OCI-LY7 (cell line): ENCODE data around the gene IRAK3. TPM values are rescaled to one million over a fixed set of nuclear protein-coding genes. Genes with fewer than 3 reads are reported as not detected.

Experiments used
- BruUV-seq: library from RNA; stranded (reverse); fragments of 400-500 nt; replicated peaks from 2 replicates; lab custom pipeline; 2021; lab: Mats Ljungman, UMichigan
- CTCF ChIA-PET: fragments of 300-600 bp; sonication (Branson Sonifier 250); formaldehyde crosslinking; loops from one replicate; lab custom pipeline; 2022; ENCODE audit warnings: antibody characterized with exemption; ENCODE audit not compliant: unreplicated experiment; lab: Charles Lee
- POLR2A ChIA-PET: fragments of 300-600 bp; sonication (Branson Sonifier 250); formaldehyde crosslinking; loops from one replicate; lab custom pipeline; 2022; ENCODE audit warnings: antibody characterized with exemption; lab: Charles Lee
- DNase-seq: peaks from one replicate; pipeline ENCODE4 v3.0.0-alpha.2; 2015; ENCODE audit warnings: low spot score
- H2AFZ ChIP-seq: fragments of 200-600 bp; sonication (generic), shearing (Covaris generic); 2 replicates; pipeline ENCODE4 v1.6.1; 2014; ENCODE audit warnings: mild to moderate bottlenecking, antibody characterized with exemption, low read length, moderate library complexity
- H3K27ac ChIP-seq: fragments of 200-600 bp; sonication (generic); 2 replicates; pipeline ENCODE4 v1.5.1; 2014; ENCODE audit warnings: mixed run types, low read depth, mild to moderate bottlenecking, moderate library complexity, low read length, inconsistent platforms; ENCODE audit not compliant: poor library complexity, severe bottlenecking
- H3K36me3 ChIP-seq: fragments of 200-600 bp; sonication (generic); 2 replicates; pipeline ENCODE4 v1.6.1; 2014; ENCODE audit warnings: mild to moderate bottlenecking, antibody characterized with exemption, low read length, moderate library complexity, mixed read lengths; ENCODE audit not compliant: insufficient read depth
- H3K4me1 ChIP-seq: fragments of 200-600 bp; sonication (generic); 2 replicates; pipeline ENCODE4 v1.5.1; 2014; ENCODE audit warnings: mild to moderate bottlenecking, low read length; ENCODE audit not compliant: insufficient read depth, poor library complexity, severe bottlenecking
- H3K4me2 ChIP-seq: fragments of 200-600 bp; sonication (generic); 2 replicates; pipeline ENCODE4 v1.6.1; 2014; ENCODE audit warnings: mild to moderate bottlenecking, low read length
- H3K4me3 ChIP-seq: fragments of 200-600 bp; sonication (generic); 2 replicates; pipeline ENCODE4 v1.5.1; 2014; ENCODE audit warnings: mild to moderate bottlenecking, low read depth, low read length; ENCODE audit not compliant: poor library complexity, severe bottlenecking
- H3K79me2 ChIP-seq: fragments of 200-600 bp; sonication (generic); 2 replicates; pipeline ENCODE4 v1.6.1; 2016; ENCODE audit warnings: low read depth, mild to moderate bottlenecking, low read length, moderate library complexity, mixed read lengths; ENCODE audit not compliant: insufficient read depth
- H3K9me2 ChIP-seq: fragments of 200-600 bp; sonication (generic); 2 replicates; pipeline ENCODE4 v1.6.1; 2016; ENCODE audit warnings: mild to moderate bottlenecking, low read length, mixed read lengths; ENCODE audit not compliant: insufficient read depth
- H3K9me3 ChIP-seq: fragments of 200-600 bp; sonication (generic); 2 replicates; pipeline ENCODE4 v1.6.1; 2014; ENCODE audit warnings: mild to moderate bottlenecking, mixed run types, low read length, mixed read lengths
- H4K20me1 ChIP-seq: fragments of 200-600 bp; sonication (generic); 2 replicates; pipeline ENCODE4 v1.6.1; 2014; ENCODE audit warnings: mild to moderate bottlenecking, antibody characterized with exemption, low read length, moderate library complexity, mixed read lengths; ENCODE audit not compliant: insufficient read depth
- CTCF ChIP-seq: fragments of 200-600 bp; sonication (generic); conservative IDR thresholded peaks from 2 replicates; pipeline ENCODE4 v1.5.1; 2014; ENCODE audit warnings: mild to moderate bottlenecking, antibody characterized with exemption, low read length, moderate library complexity, mixed read lengths
- EZH2phosphoT487 ChIP-seq: fragments of 200-600 bp; sonication (generic); IDR thresholded peaks from 2 replicates; pipeline ENCODE4 v1.6.1; 2018; ENCODE audit warnings: low read depth, borderline replicate concordance, mild to moderate bottlenecking, mixed run types, antibody characterized with exemption, low read length, moderate library complexity, mixed read lengths
- intact Hi-C: fragments of 100-400 bp; cut with micrococcal nuclease; formaldehyde crosslinking; loops from one replicate; pipeline ENCODE4 v1.10.0; 2022; ENCODE audit not compliant: unreplicated experiment
- total RNA-seq, 2 experiments: library from RNA; depleted of rRNA in 1 of 2; stranded (reverse); fragments of >200 nt in 1 of 2; shearing (Covaris generic) in 1 of 2; gene quantifications; 2 replicates each; pipeline ENCODE4 v1.2.3, GENCODE V29; 2014 to 2022

The IRAK3 gene
- total RNA-seq, 2 experiments from 2014 or later = 0.08 TPM; not detected in 1

DNA sequence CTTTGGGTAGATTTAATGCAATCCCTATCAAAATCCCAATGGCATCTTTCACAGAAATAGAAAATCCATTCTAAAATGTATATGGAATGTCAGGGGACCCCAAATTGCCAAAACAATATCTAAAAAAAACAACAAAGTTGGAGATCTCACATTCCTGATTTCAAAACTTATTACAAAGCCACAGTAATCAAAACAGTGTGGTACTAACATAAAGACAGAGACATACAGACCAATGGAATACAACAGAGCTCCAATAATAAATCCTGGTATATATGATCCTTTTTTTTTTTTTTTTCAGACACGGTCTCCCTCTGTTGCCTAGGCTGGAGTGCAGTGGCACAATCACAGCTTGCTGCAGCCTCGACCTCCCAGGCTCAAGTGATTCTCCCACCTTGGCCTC is 23.9 kb upstream of the IRAK3 start:
- DNase-seq = no peak
- intact Hi-C loops = loop anchor here (5.0 kb wide), 1 partner anchor 452 kb away; no protein-coding TSS in a partner anchor
- Histone ChIP-seq H2AFZ (no peak overlapping the region), H4K20me1 (no peaks in the 10 kb centered on the region), H3K36me3 (peaks cover 59% of the 10 kb centered on the region), H3K4me3 (no peak overlapping the region), H3K4me2 (no peak overlapping the region), H3K4me1 (peaks cover 16% of the 10 kb centered on the region), H3K27ac (no peak overlapping the region), H3K9me2 (no peaks in the 10 kb centered on the region), H3K9me3 (peaks cover 26% of the 10 kb centered on the region), H3K79me2 (peaks cover 79% of the 10 kb centered on the region)
- CTCF ChIA-PET = no interaction called here
- POLR2A ChIA-PET = no interaction called here
- BruUV-seq = no TSS peak
- no peak for TF ChIP-seq CTCF
- no peak for TF ChIP-seq EZH2phosphoT487

DNA sequence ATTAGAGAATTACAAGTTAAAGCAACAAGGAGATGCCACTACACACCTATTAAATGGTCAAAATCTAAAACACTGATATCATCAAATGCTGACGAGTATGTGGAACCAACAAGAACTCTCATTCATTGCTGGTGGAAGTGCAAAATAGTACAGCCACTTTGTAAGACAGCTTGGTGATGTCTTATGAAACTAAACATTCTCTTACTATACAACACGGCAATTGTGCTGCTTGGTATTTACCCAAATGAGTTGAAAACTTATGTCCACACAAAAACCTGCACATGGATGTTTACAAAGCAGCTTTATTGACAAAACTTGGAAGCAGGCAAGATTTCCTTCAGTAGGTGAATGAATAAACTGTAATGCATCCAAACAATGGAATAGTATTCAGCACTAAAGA is 22.5 kb upstream of the IRAK3 start:
- intact Hi-C loops = loop anchor here (5.0 kb wide), 1 partner anchor 451 kb away; no protein-coding TSS in a partner anchor
- H2AFZ ChIP-seq = no peak overlapping the region
- ChIA-PET POLR2A (interaction anchor here (0.6 to 0.7 kb wide), 3 partner anchors 45 to 451 kb away, joined by 3 to 6 read pairs (median 3); partner anchors contain the start of gene HELB), CTCF (no interaction called here)
- TF ChIP-seq EZH2phosphoT487 = no peak
- no peak for TF ChIP-seq CTCF
- H3K27ac ChIP-seq = no peak overlapping the region
- peaks cover 75% of the 10 kb centered on the region for H3K79me2 ChIP-seq
- H3K4me3 ChIP-seq = no peak overlapping the region
- DNase-seq = no peak
- H3K4me1 ChIP-seq = peaks cover 23% of the 10 kb centered on the region
- peaks cover 45% of the 10 kb centered on the region for H3K36me3 ChIP-seq
- no peak overlapping the region for H3K4me2 ChIP-seq
- H3K9me3 ChIP-seq = peaks cover 26% of the 10 kb centered on the region
- no TSS peak for BruUV-seq
- H3K9me2 ChIP-seq = no peaks in the 10 kb centered on the region
- H4K20me1 ChIP-seq = no peaks in the 10 kb centered on the region

DNA sequence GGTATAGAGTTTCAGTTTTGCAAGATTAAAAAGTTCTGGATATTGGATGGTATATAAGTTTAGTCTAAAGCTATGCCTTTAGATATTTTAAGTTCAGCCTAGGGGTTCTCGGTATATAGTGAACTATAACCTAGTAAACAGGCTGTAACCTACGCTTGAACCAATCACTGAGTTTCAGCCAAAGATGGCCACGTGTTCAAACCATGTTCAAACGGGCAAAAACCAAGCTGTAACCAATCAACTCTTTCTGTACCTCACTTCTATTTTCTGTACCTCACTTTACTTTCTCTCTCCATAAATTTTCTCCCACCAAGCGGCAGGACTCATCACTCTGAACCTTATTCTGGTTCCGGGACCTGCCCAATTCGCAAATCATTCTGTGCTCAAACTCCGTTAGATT is 20.6 kb upstream of the IRAK3 start:
- Histone ChIP-seq H4K20me1 (no peaks in the 10 kb centered on the region), H3K9me2 (no peaks in the 10 kb centered on the region), H3K27ac (peak overlapping the region; percentile 93), H3K4me3 (peak overlapping the region; percentile 80), H3K79me2 (peaks cover 57% of the 10 kb centered on the region), H3K4me1 (peaks cover 23% of the 10 kb centered on the region), H3K36me3 (peaks cover 41% of the 10 kb centered on the region), H2AFZ (peak overlapping the region; percentile 35; the same call in 1 of the 2 replicates), H3K9me3 (peaks cover 26% of the 10 kb centered on the region), H3K4me2 (peak overlapping the region; percentile 80)
- peak; percentile 37 for DNase-seq
- no peak for TF ChIP-seq EZH2phosphoT487
- no peak for TF ChIP-seq CTCF
- intact Hi-C loops = loop anchor here (2.0 to 5.0 kb wide), 2 partner anchors 134 to 449 kb away; partner anchors contain the start of gene HELB
- BruUV-seq = TSS peak; percentile 60
- CTCF ChIA-PET = interaction anchor here (1.2 to 1.6 kb wide), 2 partner anchors 9 to 1100 kb away, joined by 4 read pairs; no protein-coding TSS in a partner anchor
- POLR2A ChIA-PET = interaction anchor here (0.7 to 2.6 kb wide), 16 partner anchors 7 to 524 kb away, joined by 3 to 30 read pairs (median 4); partner anchors contain the start of gene LLPH
